Nucleus accumbens (tissue), 56 donors: ENCODE data around the gene KLF9.

Source experiments
- DNase-seq, 56 donors: peaks; one replicate each; lab custom pipeline; 2025; lab: John Stamatoyannopoulos, UW

Gene KLF9

GRCh38 chr9:70374962-70375618 lies 39.4 kb downstream of the KLF9 start:
- DNase-seq = no peak

GRCh38 chr9:70367305-70367930 lies 47.0 kb downstream of the KLF9 start:
- no peak for DNase-seq

DNA sequence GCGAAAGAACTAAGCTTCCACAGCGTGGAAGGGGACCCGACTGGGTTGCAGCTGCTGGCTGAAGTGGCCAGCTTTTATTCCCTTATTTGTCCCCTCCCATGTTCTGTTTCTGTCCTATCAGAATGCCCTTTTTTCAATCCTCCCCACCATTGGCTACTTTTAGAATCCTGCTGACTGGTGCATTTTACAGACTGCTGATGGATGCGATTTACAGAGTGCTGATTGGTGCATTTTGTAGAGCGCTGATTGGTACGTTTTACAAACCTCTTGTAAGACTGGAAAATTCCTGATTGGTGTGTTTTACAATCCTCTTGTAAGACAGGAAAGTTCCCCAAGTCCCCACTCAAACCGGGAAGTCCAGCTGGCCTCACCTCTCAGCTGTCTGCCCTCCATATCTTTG lies 50.7 kb downstream of the KLF9 start:
- DNase-seq = no peak

DNA sequence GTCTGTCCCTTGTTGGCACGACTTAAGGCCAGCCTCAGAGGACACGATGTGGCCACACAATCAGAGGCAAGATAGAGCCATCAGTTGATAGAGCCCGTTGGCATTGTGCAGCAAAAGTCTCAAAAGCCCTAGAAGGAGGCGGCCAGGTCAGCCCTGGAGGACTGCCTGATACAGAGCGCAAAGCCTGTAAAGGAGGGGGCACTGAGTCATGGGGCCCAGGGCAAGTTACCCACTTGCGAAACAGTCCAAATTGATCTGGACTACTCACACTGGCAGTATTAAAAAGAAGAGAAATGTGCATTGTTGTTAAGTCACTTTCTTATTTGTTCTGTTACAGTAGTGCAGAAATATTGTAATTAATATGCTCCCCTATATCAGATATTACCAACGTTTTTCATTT lies 51.5 kb downstream of the KLF9 start:
- no peak for DNase-seq

- DNase-seq = no peak
Observed at GRCh38 chr9:70355801-70356200, 58.7 kb downstream of the KLF9 start.

DNA sequence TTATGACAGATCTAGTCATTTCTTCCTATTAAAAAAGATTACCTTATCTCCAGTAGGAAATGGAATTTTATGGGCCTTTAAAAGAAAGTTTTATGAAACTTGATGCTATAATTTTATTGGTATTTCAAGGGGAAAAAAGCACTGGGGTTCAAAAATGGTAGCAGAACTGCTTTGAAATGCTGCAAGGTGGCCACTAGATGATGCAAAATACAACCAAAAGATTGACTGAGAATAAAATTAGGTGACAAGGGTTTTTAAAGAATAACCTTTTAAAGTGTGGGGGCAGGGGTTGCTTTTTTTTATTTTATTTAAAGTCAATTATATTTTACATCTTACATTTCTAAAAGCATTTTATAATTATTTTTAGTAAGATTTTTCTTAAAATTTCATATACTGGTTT lies 61.7 kb downstream of the KLF9 start:
- DNase-seq = no peak

GRCh38 chr9:70352356-70352755 lies 62.1 kb downstream of the KLF9 start:
- DNase-seq = no peak

GRCh38 chr9:70347046-70347445 lies 67.4 kb downstream of the KLF9 start:
- DNase-seq = peak in 19 of 56 donors; percentile 2 to 69 (median 21)

- no peak for DNase-seq
Observed at GRCh38 chr9:70340572-70340971, 73.9 kb downstream of the KLF9 start.
